SH-SY5Y (cell line): ENCODE data around the gene HMGXB3.

ENCODE experiments used
- GATA2 ChIP-seq: IDR thresholded peaks from 2 replicates; pipeline ENCODE4 v1.6.1; 2011; ENCODE audit warnings: mild to moderate bottlenecking, low read depth, low read length
- GATA3 ChIP-seq: IDR thresholded peaks from 2 replicates; pipeline ENCODE4 v1.6.1; 2011; ENCODE audit warnings: low read depth, mild to moderate bottlenecking, low read length, moderate library complexity

- no peak for TF ChIP-seq GATA2
- TF ChIP-seq GATA3 = no peak
These were observed 43.9 kb upstream of the HMGXB3 start for GRCh38 chr5:149956685-149957084.
